Transverse colon (tissue), 4 donors: ENCODE data around the gene BRSK1. TPM values are rescaled to one million over a fixed set of nuclear protein-coding genes. Genes with fewer than 3 reads are reported as not detected.
A peak's percentile ranks its signal among the peaks of the same experiment; 100 is the strongest.

ENCODE experiments used
- DNase-seq: peaks from one replicate; pipeline ENCODE4 v3.0.0-alpha.2; 2019
- H3K27ac ChIP-seq, 4 donors: fragments of 200-600 bp; sonication (generic); 2 replicates each; pipeline ENCODE4 v1.5.1; 2016 to 2018; ENCODE audit warnings: inconsistent platforms in 4 of 4
- H3K27me3 ChIP-seq: fragments of 200-600 bp; sonication (generic); 2 replicates; pipeline ENCODE4 v1.5.1; 2017; ENCODE audit warnings: inconsistent platforms
- H3K36me3 ChIP-seq, 4 donors: fragments of 200-600 bp; sonication (generic); 2 replicates each; pipeline ENCODE4 v1.5.1; 2017 to 2019; ENCODE audit warnings: inconsistent platforms in 4 of 4
- H3K4me1 ChIP-seq, 4 donors: fragments of 200-600 bp; sonication (generic); 2 replicates each; pipeline ENCODE4 v1.5.1; 2017 to 2020; ENCODE audit warnings: inconsistent platforms in 4 of 4
- H3K4me3 ChIP-seq, 4 donors: fragments of 200-600 bp; sonication (generic); 1 replicate in 1 of 4; 2 replicates in 3 of 4; pipeline versions ENCODE4 v1.5.1 to v1.6.1; 2017 to 2019; ENCODE audit warnings: inconsistent platforms in 4 of 4
- H3K9me3 ChIP-seq, 2 donors: fragments of 200-600 bp; sonication (generic); 2 replicates each; pipeline ENCODE4 v1.5.1; 2017 to 2019; ENCODE audit warnings: inconsistent platforms in 2 of 2
- CTCF ChIP-seq, 5 experiments: fragments of 200-600 bp in 3 of 5; fragments of 450-650 bp in 2 of 5; sonication (generic) in 3 of 5; IDR thresholded peaks; 1 replicate in 2 of 5; 2 replicates in 3 of 5; pipeline ENCODE4 v1.5.1; 2016 to 2017; ENCODE audit warnings: antibody characterized with exemption in 5 of 5, inconsistent platforms in 3 of 5, mild to moderate bottlenecking in 2 of 5, moderate library complexity in 1 of 5
- EP300 ChIP-seq: sonication (generic); formaldehyde crosslinking; IDR thresholded peaks from one replicate; pipeline ENCODE4 v1.6.1; 2017; ENCODE audit warnings: antibody characterized with exemption, low read depth
- POLR2A ChIP-seq: fragments of 450-650 bp; IDR thresholded peaks from one replicate; pipeline ENCODE4 v1.6.1; 2016; ENCODE audit warnings: antibody characterized with exemption, mild to moderate bottlenecking, moderate library complexity
- POLR2AphosphoS5 ChIP-seq, 3 donors: sonication (generic); formaldehyde crosslinking; IDR thresholded peaks; one replicate each; pipeline ENCODE4 v1.6.1; 2016; ENCODE audit warnings: antibody characterized with exemption in 3 of 3
- WGBS, 2 donors: methylation state at CpG; one replicate each; pipeline ENCODE4 v1.1.5; 2018; ENCODE audit warnings: low coverage in 1 of 2; 5-methylcytosine and 5-hydroxymethylcytosine counted together
- in situ Hi-C, 4 donors: fragments of 200-750 bp; cut with MboI; loops; one replicate each; pipeline versions ENCODE4 v1.15.0 to v1.15.1; 2017; ENCODE audit warnings: low sequenced_read_pairs in 3 of 4, low pct_ligation_motif_present in 1 of 4, low pct_unique_long_range_greater_than_20kb in 1 of 4
- intact Hi-C: fragments of 100-400 bp; cut with DNase I; formaldehyde crosslinking; loops from one replicate; pipeline ENCODE4 v1.15.1; 2023; ENCODE audit warnings: low total_unique reads
- total RNA-seq, 4 donors: library from RNA; depleted of rRNA; stranded (reverse); fragments of >200 nt; gene quantifications; one replicate each; pipeline ENCODE4 v1.1.0, GENCODE V29; 2016

The BRSK1 gene
- total RNA-seq = 10 to 100 TPM in 1 of 4 donors, 1 to 10 TPM in 3; 1.4 to 17.6 (median 4.7) TPM

GRCh38 chr19:55283548-55284377 is at the start of gene BRSK1:
Gene BRSK1 (plus strand): TSS chr19:55283997. CDS start chr19:55284443, 446 bp downstream.
- TF ChIP-seq POLR2AphosphoS5 (IDR thresholded peaks at IDR 0.05) = no peak
- TF ChIP-seq CTCF (IDR thresholded peaks at IDR 0.05) = no peak
- no peak for TF ChIP-seq POLR2A
- TF ChIP-seq EP300 = no peak
- Histone ChIP-seq H3K4me3 (peak within 1 kb of the TSS; percentile 45 to 58 (median 50)), H3K27ac (peak within 1 kb of the TSS; percentile 68 to 91 (median 84)), H3K4me1 (peaks cover 12 to 30% (median 16%) of the 10 kb centered on the region in 4 donors), H3K9me3 (no peaks in the 10 kb centered on the region), H3K27me3 (peaks cover 19% of the 10 kb centered on the region), H3K36me3 (no peaks in the 10 kb centered on the region)
- WGBS, 2 donors = 21% methylated on average over 5 to 9 of the region's 44 CpGs
- peak; percentile 60 for DNase-seq
- intact Hi-C loops (no loop called here), in situ Hi-C loops (loop anchor here in 3 of 4 donors (25.0 kb wide), 2 partner anchors 104 to 129 kb away; partner anchors contain the start of genes UBE2S (in 2 of the 3), RPL28 (in 1 of the 3), TMEM190 (in 1 of the 3) and TMEM238 (in 1 of the 3))

- H3K4me1 ChIP-seq = no peaks in the 10 kb centered on the region
- WGBS, 2 donors = 91% methylated on average over 8 of the region's 8 CpGs; no CpG with 5 or more reads in 1 of the 2 donors
- H3K27ac ChIP-seq = no peak overlapping the region
- intact Hi-C loops = no loop called here
- no peak for DNase-seq
- no peak for TF ChIP-seq POLR2A
- no peak for TF ChIP-seq EP300
- TF ChIP-seq CTCF (IDR thresholded peaks at IDR 0.05) = no peak
- no peak for TF ChIP-seq POLR2AphosphoS5 (IDR thresholded peaks at IDR 0.05)
- H3K4me3 ChIP-seq = no peak overlapping the region
- in situ Hi-C loops = no loop called here
- no peaks in the 10 kb centered on the region for H3K9me3 ChIP-seq
- peaks cover 0 to 73% (median 26%) of the 10 kb centered on the region in 4 donors for H3K36me3 ChIP-seq
- H3K27me3 ChIP-seq = no peaks in the 10 kb centered on the region
These were observed 45.8 kb upstream of the BRSK1 start for GRCh38 chr19:55238030-55238429.

GRCh38 chr19:55239004-55239403 is 44.8 kb upstream of the BRSK1 start:
- WGBS, 2 donors = 89% methylated on average over 7 of the region's 12 CpGs; no CpG with 5 or more reads in 1 of the 2 donors
- H3K9me3 ChIP-seq = no peaks in the 10 kb centered on the region
- TF ChIP-seq CTCF (IDR thresholded peaks at IDR 0.05) = no peak
- TF ChIP-seq POLR2A = no peak
- peaks cover 0 to 80% (median 30%) of the 10 kb centered on the region in 4 donors for H3K36me3 ChIP-seq
- H3K4me1 ChIP-seq = no peaks in the 10 kb centered on the region
- H3K4me3 ChIP-seq = no peak overlapping the region
- in situ Hi-C loops = no loop called here
- no peak for DNase-seq
- H3K27me3 ChIP-seq = no peaks in the 10 kb centered on the region
- intact Hi-C loops = no loop called here
- H3K27ac ChIP-seq = no peak overlapping the region

- peaks cover 0 to 89% (median 37%) of the 10 kb centered on the region in 4 donors for H3K36me3 ChIP-seq
- WGBS, 2 donors = 92 to 100% methylated on average over 1 to 6 of the region's 6 CpGs
- no peak for DNase-seq
These were observed 43.1 kb upstream of the BRSK1 start for GRCh38 chr19:55240713-55241020.

More at GRCh38 chr19:55240713-55241020, 43.1 kb upstream of the BRSK1 start:
- H3K9me3 ChIP-seq = no peaks in the 10 kb centered on the region
- H3K4me1 ChIP-seq = no peaks in the 10 kb centered on the region
- no peak overlapping the region for H3K4me3 ChIP-seq
- in situ Hi-C loops (no loop called here), intact Hi-C loops (no loop called here)
- H3K27me3 ChIP-seq = no peaks in the 10 kb centered on the region
- TF ChIP-seq EP300 (no peak), CTCF (IDR thresholded peaks at IDR 0.05) (no peak), POLR2A (no peak), POLR2AphosphoS5 (IDR thresholded peaks at IDR 0.05) (no peak)
- H3K27ac ChIP-seq = no peak overlapping the region
